Stimulated activated CD8-positive, alpha-beta memory T cell treated with anti-CD3 and anti-CD28 coated beads, Interleukin-7, amount 100 ng/mL, for 1 hour (primary cell): ENCODE measurements around the gene LRRC8C.

Experiments
- DNase-seq, 2 donors: peaks; one replicate each; pipeline ENCODE4 v3.0.0-alpha.2; 2020; ENCODE audit warnings: low read depth in 2 of 2

The LRRC8C gene

DNA sequence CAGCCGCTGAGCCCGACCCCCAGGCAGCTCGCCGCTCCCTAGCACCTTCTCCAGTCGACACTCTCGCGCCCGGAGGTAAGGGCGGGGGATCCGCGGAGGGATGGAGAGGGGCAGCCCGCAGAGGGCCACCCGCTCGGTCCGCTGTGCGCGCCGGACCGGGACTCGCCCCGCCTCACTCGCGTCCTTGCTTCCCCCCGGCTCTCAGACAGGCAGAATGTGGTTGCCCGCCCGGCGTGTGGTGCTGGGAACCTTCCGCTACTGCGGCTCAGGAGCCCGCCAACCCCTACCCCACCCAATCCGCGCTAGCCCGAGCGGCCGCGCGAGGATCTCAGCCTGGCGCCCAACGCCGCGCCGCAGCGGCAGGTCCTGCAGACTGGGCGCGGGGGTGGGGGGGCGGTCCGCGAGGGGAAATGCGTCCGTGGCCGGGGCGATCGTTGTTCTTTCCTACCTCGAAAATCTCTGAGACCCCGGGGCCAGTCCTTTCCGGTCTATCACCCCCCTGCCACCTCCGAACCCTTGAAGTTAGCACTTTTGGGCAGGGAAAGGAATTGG lies 404 bp downstream of the LRRC8C start:
- no peak for DNase-seq

DNA sequence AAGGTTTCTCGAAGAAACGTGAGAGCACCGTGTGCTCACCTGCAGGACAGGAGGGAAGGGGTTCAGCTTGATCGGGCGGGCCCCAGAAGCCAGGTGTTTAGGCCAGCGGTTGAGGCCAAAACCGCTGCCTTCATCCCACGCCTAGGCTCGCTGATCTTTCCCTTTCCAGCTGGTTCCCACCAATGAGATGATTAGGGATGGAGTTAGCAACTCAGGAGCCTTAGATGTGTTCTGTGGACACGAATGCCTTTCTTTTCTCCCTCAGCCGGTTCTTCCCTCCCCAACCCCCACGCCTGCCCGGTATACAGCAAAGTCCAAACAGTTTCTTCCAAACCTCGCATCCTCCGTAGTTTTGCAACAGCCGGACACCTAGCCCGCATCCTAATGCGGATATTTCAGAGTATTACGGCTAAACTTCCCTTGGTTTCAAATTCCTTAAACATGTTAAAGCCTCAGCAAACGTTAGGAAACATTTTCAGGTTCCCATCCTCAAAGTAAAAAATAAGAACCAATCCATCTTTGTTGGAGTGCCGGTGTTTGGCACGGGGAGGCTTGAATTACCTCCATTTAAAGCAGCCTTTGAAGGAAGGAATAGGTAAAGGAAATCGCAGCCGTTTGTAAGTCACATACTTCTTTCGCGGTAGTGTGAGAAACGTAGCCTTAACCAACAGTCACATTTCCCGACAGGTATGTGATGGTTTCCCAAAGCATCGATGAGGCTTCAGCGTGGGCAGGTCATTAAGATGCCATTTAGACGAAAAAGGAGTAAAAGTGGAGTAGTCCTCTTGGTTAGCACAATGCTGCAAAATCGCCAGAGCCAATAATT lies 1.1 kb downstream of the LRRC8C start:
- no peak for DNase-seq

DNA sequence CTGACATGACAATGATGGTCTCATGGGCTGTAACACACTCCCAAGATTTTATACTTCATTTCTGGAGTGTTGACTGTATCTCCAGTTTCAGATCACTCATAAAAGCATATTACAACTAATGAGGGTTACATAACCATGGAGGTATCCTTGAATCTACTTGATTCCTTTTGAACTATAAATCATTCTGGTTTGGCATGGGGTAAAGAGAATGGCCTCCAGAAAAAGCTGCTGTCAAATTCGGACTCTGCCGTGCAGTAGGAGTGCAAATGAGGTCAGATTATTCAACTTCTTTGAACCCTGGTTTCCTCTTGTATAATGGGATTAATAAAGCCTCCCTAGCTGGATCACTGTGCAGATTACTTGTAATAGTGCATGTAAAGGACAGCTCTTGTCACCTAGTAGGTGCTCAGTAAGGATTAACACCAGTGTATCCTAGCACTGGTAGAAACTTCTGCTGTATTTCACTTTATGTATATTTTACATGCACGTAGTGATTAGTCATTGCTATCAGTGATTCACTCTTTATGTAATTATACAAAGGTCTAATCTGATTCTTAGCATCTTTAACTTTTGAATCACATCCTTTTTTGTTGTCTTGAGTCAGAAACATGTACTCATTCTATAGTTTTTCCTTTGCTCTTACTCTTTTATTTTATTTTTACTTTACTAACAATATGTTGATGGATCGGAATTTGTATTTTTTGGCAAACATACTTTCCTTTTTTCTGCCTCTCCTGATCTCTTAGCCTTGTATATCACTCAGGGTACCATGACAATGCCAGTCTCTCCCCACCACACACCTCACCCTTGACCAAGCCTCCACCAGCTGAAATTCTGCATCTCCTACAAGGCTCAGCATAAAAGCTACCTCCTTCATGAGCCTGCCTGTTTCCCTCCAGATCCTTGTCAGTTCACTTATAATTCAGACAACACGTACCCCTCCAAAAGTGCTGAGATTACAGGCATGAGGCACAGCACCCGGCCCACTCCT lies 3.2 kb downstream of the LRRC8C start:
- DNase-seq: no peak

DNA sequence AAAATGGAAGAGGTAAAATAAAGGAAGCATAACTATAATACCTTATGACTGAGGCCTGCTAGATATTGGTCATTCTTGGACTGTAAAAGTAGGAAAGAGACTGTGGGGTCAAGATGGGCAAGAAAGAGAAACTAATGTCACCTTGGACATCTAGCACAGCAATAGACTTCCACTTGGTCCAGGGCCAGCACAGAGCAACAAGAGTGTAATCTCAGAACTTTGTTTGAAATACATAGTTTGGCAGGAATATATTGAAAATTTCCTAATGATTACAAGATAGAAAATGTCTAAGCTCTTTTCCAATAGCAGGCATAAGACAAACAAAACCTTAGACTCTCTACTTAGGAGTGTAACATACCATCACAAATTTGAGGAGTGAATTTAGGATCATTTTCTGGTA lies 4.6 kb downstream of the LRRC8C start:
- no peak for DNase-seq

DNA sequence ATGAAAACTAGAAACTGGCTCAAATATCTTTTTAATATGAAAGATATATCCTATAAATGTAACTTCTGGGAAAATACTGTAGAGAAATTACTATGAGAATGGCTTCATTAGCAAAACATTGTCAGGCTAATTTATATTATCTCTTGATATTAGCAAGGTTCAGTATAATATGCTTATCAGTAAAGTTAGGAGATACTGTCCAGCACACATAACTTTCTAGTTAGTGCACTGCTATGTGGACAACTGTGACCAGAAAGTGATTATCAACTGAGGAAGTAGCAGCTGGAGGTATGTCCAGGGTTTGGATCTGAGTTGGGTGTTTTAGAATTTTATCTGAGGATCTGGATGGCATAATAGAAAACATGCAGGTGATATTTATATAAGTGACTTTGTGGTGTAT lies 7.5 kb downstream of the LRRC8C start:
- DNase-seq: no peak

DNA sequence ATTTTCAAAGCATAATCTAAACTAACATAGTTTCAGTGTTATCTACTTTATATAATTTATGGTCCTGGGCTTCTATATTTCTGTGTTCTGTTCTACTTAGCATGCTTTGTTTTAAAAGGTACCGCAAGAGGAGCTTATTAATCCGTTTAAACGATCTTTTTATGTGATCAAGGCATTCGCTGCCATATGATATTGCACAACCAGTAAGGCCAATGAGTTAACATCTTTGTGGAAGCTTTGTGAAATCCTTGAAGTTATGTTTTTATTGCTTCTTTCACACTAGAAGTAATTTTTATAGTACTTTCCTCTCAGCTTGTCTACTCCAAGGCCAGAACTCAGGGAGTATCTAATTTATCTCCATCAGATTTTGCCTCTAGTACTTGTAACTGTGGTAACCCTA lies 8.9 kb downstream of the LRRC8C start:
- DNase-seq: no peak

DNA sequence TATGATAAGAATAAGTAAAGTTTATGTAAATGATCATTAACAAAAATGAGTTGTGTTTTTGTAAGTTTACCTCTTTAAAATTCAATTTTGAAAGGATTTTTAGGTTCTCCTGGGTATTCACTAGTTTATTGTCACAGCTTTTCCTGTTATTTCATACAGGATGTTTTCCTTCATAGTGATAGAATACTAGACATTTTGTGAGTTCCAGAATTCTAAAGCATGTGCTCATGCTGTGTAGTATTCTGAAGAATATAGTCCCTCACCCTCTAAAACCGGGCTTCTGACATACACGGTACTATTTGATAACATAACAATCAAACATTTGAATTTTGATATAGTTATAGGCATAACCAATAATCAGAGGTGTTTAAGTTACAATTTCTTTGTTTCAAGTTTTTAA lies 10.7 kb downstream of the LRRC8C start:
- no peak for DNase-seq

DNA sequence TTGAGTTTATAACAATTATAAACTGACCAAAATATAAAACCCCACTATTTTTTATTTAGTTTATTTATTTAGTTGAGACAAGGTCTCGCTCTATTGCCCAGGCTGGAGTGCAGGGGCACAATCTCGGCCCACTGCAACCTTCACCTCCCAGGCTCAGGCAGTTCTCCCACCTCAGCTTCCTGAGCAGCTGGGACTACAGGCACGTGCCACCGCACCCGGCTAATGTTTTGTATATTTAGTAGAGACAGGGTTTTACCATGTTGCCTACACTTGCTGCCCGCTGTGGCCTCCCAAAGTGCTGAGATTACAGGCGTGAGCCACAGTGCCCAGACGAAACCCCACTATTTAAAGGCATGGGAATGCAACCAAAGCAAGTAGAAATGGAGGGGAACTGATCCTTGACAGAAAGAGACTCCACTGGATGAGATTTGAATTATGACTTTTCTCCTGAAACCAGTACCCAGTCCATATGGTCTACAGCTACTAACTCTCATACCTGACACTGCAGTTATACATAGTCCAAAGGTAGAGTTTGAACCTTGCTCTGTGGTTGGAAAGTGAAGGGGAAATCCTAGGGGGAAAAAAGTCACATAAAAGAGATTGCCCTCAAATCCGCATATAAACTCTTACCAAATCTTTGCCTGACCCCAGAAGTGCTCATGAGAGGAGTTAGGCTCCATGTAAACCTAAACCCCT lies 11.3 kb downstream of the LRRC8C start:
- no peak for DNase-seq

DNA sequence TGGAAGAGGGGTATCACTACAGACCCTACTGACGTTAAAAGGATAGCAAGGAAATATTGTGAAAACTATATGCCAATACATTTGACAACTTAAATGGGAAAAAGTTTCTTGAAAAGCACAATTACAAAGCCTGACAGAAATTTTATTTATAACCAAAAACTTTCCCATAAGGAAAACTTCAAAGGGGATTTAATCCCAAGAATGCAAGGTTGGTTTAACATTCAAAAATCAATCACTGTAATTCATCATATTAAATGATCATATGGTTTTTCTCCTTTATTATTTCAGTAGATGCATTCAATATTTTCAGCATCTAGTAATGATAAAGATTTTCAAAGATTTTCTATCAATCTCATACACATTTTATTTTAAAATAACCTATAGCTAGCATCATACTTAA lies 13.3 kb downstream of the LRRC8C start:
- DNase-seq: no peak

DNA sequence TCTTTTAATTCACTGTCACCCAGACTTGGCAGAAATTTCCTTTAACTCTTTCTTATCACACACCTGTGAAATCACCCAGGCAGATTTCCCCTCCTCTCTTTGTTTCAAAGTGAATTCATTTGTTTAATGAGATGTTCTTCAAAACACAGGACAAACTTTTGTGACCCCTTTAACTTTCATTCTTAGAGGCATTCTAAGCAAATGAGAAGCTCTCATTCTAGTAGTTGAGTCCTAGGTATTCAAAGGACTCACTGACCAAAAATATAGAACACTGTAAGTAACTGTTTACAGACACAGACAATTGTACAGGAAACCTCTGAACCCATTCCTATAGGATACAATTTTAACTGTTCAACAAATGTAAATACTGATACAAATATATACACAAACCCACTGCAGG lies 16.9 kb downstream of the LRRC8C start:
- no peak for DNase-seq

DNA sequence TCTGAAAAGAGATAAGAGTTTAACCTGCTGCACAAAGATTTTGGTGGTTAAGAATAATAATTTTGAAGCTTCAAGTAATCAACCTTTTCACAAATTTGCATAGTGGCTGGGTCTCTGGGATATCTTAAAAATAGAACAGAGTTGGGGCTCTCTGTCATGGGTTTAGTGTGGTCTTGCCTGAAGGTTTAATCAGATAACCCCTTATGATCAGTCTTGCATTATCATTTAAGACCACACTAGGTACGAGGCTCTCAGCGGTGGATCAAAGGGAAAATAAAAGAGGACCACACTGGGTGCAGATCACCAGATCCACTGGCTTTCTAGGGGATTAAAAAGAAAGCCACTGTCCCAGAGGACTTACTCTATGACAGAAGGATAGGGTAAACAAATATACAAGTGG lies 19.5 kb downstream of the LRRC8C start:
- no peak for DNase-seq

DNA sequence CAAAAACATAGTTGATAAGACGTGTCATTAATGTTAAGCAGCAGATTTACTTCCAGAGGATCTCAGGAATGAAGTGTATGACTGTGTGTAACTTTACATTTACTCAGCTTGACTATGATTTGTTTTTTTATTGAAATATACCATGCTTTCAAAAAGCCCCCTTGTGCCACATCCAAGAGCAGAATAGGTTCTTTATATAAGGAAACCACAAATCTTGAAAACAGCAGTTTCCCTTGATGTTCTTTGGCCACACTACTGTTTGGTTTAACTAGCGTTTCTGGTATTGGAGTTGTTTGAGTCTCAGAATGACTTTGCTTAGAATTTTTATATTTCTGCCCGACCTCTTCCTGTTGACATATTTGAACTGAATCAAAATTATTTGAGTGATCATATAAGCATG lies 25.0 kb downstream of the LRRC8C start:
- DNase-seq: no peak

DNA sequence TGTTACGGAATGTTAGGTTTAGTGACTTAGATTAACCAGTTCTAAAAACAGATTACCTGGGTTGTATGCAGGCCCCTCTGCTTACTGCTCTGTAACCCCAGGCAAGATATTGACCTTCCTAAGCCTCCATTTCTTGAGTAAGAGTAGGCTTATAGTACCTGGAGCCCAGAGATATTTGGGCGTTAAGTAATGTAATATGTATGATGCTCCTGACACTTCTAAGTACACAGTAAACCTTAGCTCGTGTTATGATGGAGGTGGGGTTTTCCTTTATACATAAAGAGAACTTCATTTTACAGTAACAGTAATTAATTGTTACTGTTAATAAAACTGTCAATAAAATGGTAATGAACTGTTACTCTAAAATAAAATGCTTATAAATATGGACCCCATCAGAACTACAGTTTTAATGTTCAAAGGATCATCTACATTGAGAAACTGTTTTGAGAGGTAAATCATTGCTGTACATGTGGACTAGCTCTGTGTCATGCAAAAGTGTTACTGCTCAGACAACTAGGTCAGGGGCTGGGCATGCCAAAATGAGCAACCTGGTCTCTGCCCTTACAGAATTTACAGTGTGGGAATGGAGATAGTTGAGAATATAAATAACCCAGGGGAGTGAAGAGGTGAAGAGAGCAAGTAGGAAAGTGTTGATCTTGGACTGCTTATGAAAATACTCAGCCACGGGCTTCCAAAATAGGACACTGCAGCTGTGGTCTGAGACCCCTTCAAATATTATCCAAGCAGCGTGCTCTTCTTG lies 26.6 kb downstream of the LRRC8C start:
- no peak for DNase-seq

DNA sequence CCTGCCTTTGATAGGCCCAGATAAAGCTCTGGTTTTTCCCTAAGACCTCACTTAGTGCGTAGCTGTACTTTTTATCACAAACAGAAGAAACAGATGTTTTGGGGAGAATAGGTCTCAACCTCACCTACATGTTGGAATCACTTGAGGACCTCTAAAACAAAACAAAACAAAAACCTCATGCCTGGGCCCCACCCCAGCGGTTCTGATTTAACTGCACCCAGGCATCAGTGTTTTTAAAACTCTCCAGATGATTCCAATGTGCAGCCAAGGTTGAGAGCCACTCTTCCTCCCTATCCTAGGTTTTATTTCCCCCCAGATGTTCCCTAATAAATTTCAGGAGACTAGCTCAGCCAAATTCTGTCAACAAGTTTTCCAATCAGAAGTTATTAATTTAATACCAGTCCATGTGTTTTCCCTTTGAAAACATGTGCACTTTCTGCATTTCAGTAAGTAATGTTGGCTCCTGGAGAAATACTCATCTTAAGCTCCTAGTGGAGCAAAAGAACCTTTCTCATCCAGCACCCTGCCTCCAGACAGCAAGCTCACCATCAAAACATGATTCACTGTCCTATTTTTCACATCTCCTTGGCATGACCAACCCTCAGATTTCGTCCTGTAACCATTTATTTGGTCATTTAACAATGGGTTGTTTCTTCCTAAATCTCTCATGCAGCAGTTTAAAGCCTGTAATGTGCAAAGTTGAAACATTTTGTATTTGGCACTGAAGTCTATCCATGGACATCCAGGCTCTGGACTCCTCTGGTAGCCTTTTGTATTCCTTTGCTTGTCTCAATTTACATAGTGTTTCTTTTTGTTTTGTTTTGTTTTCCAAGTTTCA lies 27.5 kb downstream of the LRRC8C start:
- no peak for DNase-seq

DNA sequence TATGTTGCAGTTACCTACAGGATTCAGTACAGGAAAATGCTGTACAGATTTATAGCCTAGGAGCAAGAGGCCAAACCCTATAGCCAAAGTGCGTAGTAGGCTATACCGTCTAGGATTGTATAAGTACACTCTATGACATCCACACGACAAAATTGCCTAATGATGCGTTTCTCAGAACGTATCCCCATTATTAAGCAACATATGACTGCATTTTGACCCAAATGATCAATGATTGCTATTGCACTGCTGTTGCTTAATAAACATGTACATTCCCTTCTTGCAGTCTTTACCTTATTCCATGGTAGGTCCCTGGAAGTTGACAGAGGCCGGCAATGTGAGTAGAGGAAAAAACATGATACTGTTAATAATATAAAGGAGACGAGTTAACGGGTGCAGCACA lies 33.0 kb downstream of the LRRC8C start:
- no peak for DNase-seq

DNA sequence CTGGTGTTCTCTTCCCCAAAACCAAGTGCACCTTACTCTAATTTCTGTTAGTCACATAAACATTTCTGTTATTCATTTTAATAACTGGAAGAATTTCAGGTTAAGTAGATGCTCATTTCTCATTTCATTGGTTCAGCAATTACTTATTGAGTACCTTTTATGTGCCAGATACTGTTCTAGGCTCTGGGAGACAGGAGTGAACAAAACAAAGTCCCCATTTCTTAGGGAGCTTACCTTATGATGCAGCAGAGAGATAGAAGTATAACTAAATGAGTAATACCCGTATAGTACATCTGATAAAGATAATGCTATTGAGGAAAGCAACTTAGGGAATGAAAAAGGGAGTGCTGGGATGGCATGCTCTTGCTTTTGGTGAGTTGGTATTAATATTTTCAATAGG lies 33.7 kb downstream of the LRRC8C start:
- no peak for DNase-seq

DNA sequence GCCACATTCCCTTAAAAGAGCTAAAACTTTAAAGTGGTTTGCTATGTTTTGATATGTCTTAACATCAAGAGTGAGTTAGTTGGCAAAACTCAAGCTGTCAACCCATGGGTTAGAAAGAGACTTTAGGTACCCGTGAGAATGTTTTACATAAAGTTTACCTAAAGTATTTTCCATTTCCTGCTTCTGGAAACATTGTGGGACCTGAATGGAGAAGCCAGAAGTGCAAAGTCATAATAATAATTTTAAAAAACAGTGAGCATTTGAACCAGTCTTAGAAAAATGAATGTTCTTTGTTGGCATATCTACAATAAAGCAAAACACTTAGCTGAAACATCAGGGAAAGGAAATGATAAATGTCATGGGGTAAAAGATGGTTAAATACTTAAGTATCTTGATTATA lies 34.8 kb downstream of the LRRC8C start:
- no peak for DNase-seq

DNA sequence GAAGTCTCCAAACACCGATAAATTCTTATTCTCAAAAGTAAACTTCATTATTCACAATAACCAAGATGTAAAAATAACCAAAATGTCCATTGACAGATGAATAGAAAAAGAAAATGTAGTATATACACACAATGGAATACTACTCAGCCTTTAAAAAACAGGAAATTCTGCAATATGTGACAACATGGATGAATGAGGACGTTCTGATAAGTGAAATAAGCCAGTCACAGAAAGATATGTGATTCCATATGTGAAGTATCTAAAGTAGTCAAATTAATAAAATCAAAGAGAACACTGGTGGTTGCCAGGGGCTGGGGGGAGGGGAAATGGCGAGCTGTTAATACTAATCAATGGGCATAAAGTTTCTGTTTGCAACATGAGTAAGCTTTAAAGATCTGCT lies 36.0 kb downstream of the LRRC8C start:
- DNase-seq: no peak

DNA sequence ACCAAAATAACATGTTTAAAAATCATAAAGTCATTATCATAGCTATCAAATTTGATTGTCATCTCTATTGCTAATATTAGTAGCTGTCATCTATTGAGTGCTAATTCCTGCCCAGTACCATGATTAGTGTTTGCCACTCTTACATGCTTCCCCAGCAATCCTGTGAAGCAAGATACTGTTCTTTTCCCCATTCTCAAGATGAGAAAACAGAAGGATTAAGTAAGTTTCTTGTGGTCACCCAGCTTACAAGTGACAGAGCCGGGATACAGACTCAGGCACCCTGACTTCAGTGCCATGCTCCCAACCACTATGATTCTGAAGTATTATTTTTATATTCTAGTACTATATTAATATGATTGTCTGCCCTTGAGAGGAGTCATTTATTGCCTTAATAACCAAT lies 36.5 kb downstream of the LRRC8C start:
- no peak for DNase-seq

DNA sequence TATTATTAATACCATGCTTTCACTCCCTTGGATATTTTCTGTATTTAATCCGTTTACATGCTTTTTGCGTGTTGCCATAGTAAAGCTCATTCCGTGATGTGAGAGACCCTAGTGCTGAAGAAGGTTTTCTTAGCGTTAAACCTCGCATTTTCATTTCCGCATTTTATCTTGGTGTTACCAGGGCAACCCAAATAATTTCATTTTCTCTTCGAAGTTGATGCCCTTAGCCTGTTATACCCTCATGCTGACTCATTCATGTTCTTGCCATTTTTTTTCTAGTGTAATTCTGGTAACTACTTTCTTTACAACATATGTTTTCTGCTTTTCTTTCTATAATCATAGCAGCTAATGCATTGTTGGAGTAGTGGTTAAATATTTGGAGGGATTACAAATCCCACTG lies 37.2 kb downstream of the LRRC8C start:
- DNase-seq: no peak
